MV-4-11 (cell line): ENCODE measurements around the gene NEUROD6.

Source experiments
- DNase-seq: peaks from one replicate; lab custom pipeline; 2025; lab: John Stamatoyannopoulos, UW

The NEUROD6 gene

GRCh38 chr7:31333291-31333690 is 7.2 kb downstream of the NEUROD6 start:
- DNase-seq: no peak

GRCh38 chr7:31327071-31327470 is 13.5 kb downstream of the NEUROD6 start:
- DNase-seq: no peak

GRCh38 chr7:31326416-31326815 is 14.1 kb downstream of the NEUROD6 start:
- DNase-seq: no peak

GRCh38 chr7:31323101-31323500 is 17.4 kb downstream of the NEUROD6 start:
- no peak for DNase-seq

GRCh38 chr7:31320675-31321074 is 19.9 kb downstream of the NEUROD6 start:
- DNase-seq: no peak

- DNase-seq: no peak
Observed at GRCh38 chr7:31318313-31318712, 22.2 kb downstream of the NEUROD6 start.

GRCh38 chr7:31316876-31317275 is 23.6 kb downstream of the NEUROD6 start:
- DNase-seq: no peak

GRCh38 chr7:31315758-31316157 is 24.8 kb downstream of the NEUROD6 start:
- no peak for DNase-seq

GRCh38 chr7:31314781-31315180 is 25.7 kb downstream of the NEUROD6 start:
- DNase-seq: no peak

- DNase-seq: no peak
Observed at GRCh38 chr7:31312889-31313288, 27.6 kb downstream of the NEUROD6 start.

- DNase-seq: no peak
Observed at GRCh38 chr7:31311552-31311951, 29.0 kb downstream of the NEUROD6 start.

- DNase-seq: no peak
Observed at GRCh38 chr7:31310321-31310935, 30.1 kb downstream of the NEUROD6 start.

- no peak for DNase-seq
Observed at GRCh38 chr7:31309407-31309806, 31.1 kb downstream of the NEUROD6 start.

- DNase-seq: no peak
Observed at GRCh38 chr7:31308652-31309051, 31.9 kb downstream of the NEUROD6 start.

- no peak for DNase-seq
Observed at GRCh38 chr7:31307972-31308371, 32.6 kb downstream of the NEUROD6 start.

GRCh38 chr7:31305260-31305659 is 35.3 kb downstream of the NEUROD6 start:
- no peak for DNase-seq

- DNase-seq: no peak
Observed at GRCh38 chr7:31304446-31304845, 36.1 kb downstream of the NEUROD6 start.

- no peak for DNase-seq
Observed at GRCh38 chr7:31302356-31302755, 38.2 kb downstream of the NEUROD6 start.

- DNase-seq: no peak
Observed at GRCh38 chr7:31299336-31299735, 41.2 kb downstream of the NEUROD6 start.

GRCh38 chr7:31290601-31291000 is 49.9 kb downstream of the NEUROD6 start:
- no peak for DNase-seq
